SK-N-SH treated with all-trans-retinoic acid at 6 μM for 48 hours (cell line): ENCODE results near the gene UGT1A10.

Experiments used
- ATAC-seq: fragments of 200-7000 bp; cut with Tn5 transposase; 3 replicates; pipeline ENCODE4 v1.9.1; 2020; ENCODE audit warnings: mild to moderate bottlenecking, moderate library complexity
- ARNTL ChIP-seq: fragments of 450-650 bp; formaldehyde crosslinking; IDR thresholded peaks from 2 replicates; pipeline ENCODE4 v1.5.0; 2020; ENCODE audit warnings: low read depth, mild to moderate bottlenecking, moderate library complexity, borderline replicate concordance
- BACH2 ChIP-seq: fragments of 250-450 bp; sonication (Bioruptor Pico); IDR thresholded peaks from 2 replicates; pipeline ENCODE4 v1.9.0; 2021; ENCODE audit warnings: mild to moderate bottlenecking, borderline replicate concordance
- CSDC2 ChIP-seq: fragments of 250-450 bp; sonication (Bioruptor Pico); IDR thresholded peaks from 2 replicates; pipeline ENCODE4 v1.5.0; 2020; ENCODE audit warnings: mild to moderate bottlenecking, moderate library complexity
- ESRRG ChIP-seq: fragments of 250-450 bp; sonication (Bioruptor Pico); IDR thresholded peaks from 2 replicates; pipeline ENCODE4 v1.6.1; 2021; ENCODE audit warnings: mild to moderate bottlenecking
- GLIS3 ChIP-seq: fragments of 250-450 bp; sonication (Bioruptor Pico); IDR thresholded peaks from 2 replicates; pipeline ENCODE4 v1.5.0; 2020; ENCODE audit warnings: mild to moderate bottlenecking, moderate library complexity
- ISL1 ChIP-seq: fragments of 250-450 bp; sonication (Bioruptor Pico); IDR thresholded peaks from 2 replicates; pipeline ENCODE4 v2.1.2; 2022; ENCODE audit warnings: mild to moderate bottlenecking, moderate library complexity
- OSR1 ChIP-seq: fragments of 250-450 bp; sonication (Bioruptor Pico); IDR thresholded peaks from 2 replicates; pipeline ENCODE4 v1.8.0; 2022; ENCODE audit warnings: moderate library complexity, mild to moderate bottlenecking, inconsistent platforms
- PPARA ChIP-seq: fragments of 250-450 bp; sonication (Bioruptor Pico); IDR thresholded peaks from 2 replicates; pipeline ENCODE4 v1.5.0; 2020; ENCODE audit warnings: mild to moderate bottlenecking, borderline replicate concordance
- RARB ChIP-seq: fragments of 250-450 bp; sonication (Bioruptor Pico); IDR thresholded peaks from 2 replicates; pipeline ENCODE4 v1.8.0; 2021; ENCODE audit warnings: mild to moderate bottlenecking, moderate library complexity
- SNAI2 ChIP-seq: fragments of 250-450 bp; sonication (Bioruptor Pico); IDR thresholded peaks from 2 replicates; pipeline ENCODE4 v1.5.0; 2020; ENCODE audit warnings: mild to moderate bottlenecking, moderate library complexity
- TCF4 ChIP-seq: fragments of 250-450 bp; sonication (Bioruptor Pico); IDR thresholded peaks from 2 replicates; pipeline ENCODE4 v1.8.0; 2021; ENCODE audit warnings: mild to moderate bottlenecking, moderate library complexity, borderline replicate concordance
- TOX ChIP-seq: fragments of 250-450 bp; sonication (Bioruptor Pico); IDR thresholded peaks from 2 replicates; pipeline ENCODE4 v1.8.0; 2021; ENCODE audit warnings: mild to moderate bottlenecking, moderate library complexity, borderline replicate concordance
- ZC3H10 ChIP-seq: fragments of 250-450 bp; sonication (Bioruptor Pico); IDR thresholded peaks from 2 replicates; pipeline ENCODE4 v1.5.1; 2021; ENCODE audit warnings: mild to moderate bottlenecking, moderate library complexity
- ZFP3 ChIP-seq: fragments of 250-450 bp; sonication (Bioruptor Pico); IDR thresholded peaks from 2 replicates; pipeline ENCODE4 v1.5.0; 2020; ENCODE audit warnings: mild to moderate bottlenecking, moderate library complexity
- ZFP30 ChIP-seq: fragments of 450-650 bp; formaldehyde crosslinking; IDR thresholded peaks from 2 replicates; pipeline ENCODE4 v1.5.0; 2022; ENCODE audit warnings: mild to moderate bottlenecking, moderate library complexity
- ZNF565 ChIP-seq: fragments of 450-650 bp; formaldehyde crosslinking; conservative IDR thresholded peaks from 2 replicates; pipeline ENCODE4 v1.5.0; 2020; ENCODE audit warnings: low read depth, mild to moderate bottlenecking, moderate library complexity
- ZNF70 ChIP-seq: fragments of 450-650 bp; formaldehyde crosslinking; IDR thresholded peaks from 2 replicates; pipeline ENCODE4 v1.5.0; 2020; ENCODE audit warnings: mild to moderate bottlenecking, moderate library complexity
- ZNF8 ChIP-seq: fragments of 450-650 bp; formaldehyde crosslinking; IDR thresholded peaks from 2 replicates; pipeline ENCODE4 v1.5.0; 2020; ENCODE audit warnings: mild to moderate bottlenecking, moderate library complexity
- TF ChIP-seq, protein P1 (sequence below): fragments of 250-450 bp; sonication (Bioruptor Pico); IDR thresholded peaks from 2 replicates; pipeline ENCODE4 v1.8.0; 2020; ENCODE audit warnings: mild to moderate bottlenecking, moderate library complexity, borderline replicate concordance
- TF ChIP-seq, protein P2 (sequence below): fragments of 250-450 bp; sonication (Bioruptor Pico); IDR thresholded peaks from 2 replicates; pipeline ENCODE4 v1.5.1; 2020; ENCODE audit warnings: low read depth, mild to moderate bottlenecking, moderate library complexity
- TF ChIP-seq, protein P3 (sequence below): fragments of 250-450 bp; sonication (Bioruptor Pico); IDR thresholded peaks from 2 replicates; pipeline ENCODE4 v1.5.0; 2020; ENCODE audit warnings: mild to moderate bottlenecking, moderate library complexity
- TF ChIP-seq, protein P4 (sequence below): fragments of 250-450 bp; sonication (Bioruptor Pico); IDR thresholded peaks from 2 replicates; pipeline ENCODE4 v1.8.0; 2021; ENCODE audit warnings: low read depth, mild to moderate bottlenecking, moderate library complexity, borderline replicate concordance
- TF ChIP-seq, protein P5 (sequence below): fragments of 250-450 bp; sonication (Bioruptor Pico); IDR thresholded peaks from 2 replicates; pipeline ENCODE4 v1.5.1; 2021; ENCODE audit warnings: mild to moderate bottlenecking, moderate library complexity

Gene UGT1A10

DNA sequence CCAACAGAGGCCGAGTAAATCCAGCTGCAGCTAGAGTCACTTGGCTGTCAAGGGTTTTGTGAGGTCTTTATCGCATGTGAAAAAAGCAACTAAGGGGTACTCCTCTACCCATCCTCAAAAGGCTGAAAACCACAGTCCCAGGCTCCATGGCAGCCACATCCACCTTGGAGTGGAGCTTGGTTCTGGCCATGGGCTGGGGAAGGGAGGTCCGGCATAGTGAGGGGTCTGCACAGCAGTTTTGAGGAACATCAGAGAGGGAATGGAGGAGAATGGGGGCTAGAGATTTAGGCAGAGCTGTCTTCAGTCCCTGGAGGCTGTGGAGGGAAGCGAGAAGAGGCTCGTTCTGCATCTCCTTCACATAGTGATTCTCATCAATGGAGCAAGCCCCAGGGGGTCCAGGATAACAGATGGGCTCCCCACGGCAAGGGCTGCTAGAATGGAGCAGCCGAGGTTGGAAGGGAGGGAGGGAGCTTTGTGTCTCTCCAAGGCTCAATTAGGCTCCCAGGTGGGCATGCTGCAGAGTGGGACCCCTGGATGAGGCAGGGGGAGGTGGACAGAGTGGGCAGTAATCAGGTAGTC lies 162.9 kb downstream of the UGT1A10 start:
- no peak for ATAC-seq
- TF ChIP-seq ARNTL (CRISPR knock-in tag) (no peak), ESRRG (CRISPR knock-in tag) (no peak), BACH2 (CRISPR knock-in tag) (no peak), TOX (CRISPR knock-in tag) (no peak), GLIS3 (no peak), ZNF565 (CRISPR knock-in tag) (no peak), ZFP3 (CRISPR knock-in tag) (no peak), ZNF70 (CRISPR knock-in tag) (no peak), PPARA (CRISPR knock-in tag) (no peak), ISL1 (CRISPR knock-in tag) (no peak), TCF4 (no peak), ZFP30 (CRISPR knock-in tag) (no peak)
- TF ChIP-seq, protein P1, sequence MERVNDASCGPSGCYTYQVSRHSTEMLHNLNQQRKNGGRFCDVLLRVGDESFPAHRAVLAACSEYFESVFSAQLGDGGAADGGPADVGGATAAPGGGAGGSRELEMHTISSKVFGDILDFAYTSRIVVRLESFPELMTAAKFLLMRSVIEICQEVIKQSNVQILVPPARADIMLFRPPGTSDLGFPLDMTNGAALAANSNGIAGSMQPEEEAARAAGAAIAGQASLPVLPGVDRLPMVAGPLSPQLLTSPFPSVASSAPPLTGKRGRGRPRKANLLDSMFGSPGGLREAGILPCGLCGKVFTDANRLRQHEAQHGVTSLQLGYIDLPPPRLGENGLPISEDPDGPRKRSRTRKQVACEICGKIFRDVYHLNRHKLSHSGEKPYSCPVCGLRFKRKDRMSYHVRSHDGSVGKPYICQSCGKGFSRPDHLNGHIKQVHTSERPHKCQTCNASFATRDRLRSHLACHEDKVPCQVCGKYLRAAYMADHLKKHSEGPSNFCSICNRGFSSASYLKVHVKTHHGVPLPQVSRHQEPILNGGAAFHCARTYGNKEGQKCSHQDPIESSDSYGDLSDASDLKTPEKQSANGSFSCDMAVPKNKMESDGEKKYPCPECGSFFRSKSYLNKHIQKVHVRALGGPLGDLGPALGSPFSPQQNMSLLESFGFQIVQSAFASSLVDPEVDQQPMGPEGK (CRISPR knock-in tag): no peak

DNA sequence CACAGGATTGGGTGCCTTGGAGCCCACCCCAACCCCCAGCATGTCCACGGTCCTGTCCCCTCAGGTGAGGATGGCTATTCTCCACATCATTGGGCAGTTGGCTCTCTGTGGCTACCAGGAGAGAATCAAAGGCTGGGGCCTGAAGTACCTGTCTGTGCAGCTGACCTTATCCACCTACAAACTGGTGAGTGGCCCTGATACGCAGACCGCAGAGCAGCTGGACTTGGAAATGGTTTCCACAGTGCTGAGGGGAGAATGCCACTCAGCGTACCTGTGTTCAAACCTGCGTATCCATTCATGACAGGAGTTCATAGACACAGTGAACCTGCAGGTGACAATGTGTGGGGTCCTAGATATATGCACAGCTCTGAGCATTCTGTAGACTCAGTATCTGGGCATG lies 163.5 kb downstream of the UGT1A10 start:
- ATAC-seq: no peak

DNA sequence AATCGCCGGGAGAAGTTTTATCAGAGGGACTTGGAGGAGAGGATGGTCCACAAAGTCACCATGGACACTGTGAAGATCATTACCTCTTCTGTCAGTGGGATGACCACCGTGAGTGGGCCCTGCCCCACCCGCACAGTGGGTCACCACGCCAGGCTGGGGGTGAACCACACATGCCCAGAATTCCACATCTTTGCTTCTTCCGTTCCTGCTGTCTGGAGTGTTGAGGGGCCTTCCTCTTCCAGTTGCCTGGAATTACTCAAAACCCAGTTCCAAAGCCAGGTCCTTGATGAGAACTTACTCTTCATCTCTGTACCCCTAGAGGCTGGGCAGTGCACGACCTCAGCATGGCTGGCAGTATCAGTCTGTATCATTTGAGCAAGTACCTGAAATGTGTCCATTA lies 164.0 kb downstream of the UGT1A10 start:
- no peak for ATAC-seq
- TF ChIP-seq, protein P2, sequence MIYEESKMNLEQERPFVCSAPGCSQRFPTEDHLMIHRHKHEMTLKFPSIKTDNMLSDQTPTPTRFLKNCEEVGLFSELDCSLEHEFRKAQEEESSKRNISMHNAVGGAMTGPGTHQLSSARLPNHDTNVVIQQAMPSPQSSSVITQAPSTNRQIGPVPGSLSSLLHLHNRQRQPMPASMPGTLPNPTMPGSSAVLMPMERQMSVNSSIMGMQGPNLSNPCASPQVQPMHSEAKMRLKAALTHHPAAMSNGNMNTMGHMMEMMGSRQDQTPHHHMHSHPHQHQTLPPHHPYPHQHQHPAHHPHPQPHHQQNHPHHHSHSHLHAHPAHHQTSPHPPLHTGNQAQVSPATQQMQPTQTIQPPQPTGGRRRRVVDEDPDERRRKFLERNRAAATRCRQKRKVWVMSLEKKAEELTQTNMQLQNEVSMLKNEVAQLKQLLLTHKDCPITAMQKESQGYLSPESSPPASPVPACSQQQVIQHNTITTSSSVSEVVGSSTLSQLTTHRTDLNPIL: no peak
- TF ChIP-seq ESRRG (CRISPR knock-in tag) (no peak), ARNTL (CRISPR knock-in tag) (no peak), ISL1 (CRISPR knock-in tag) (no peak), GLIS3 (no peak), ZNF70 (CRISPR knock-in tag) (no peak), PPARA (CRISPR knock-in tag) (no peak), CSDC2 (CRISPR knock-in tag) (no peak), ZNF8 (CRISPR knock-in tag) (no peak), TOX (CRISPR knock-in tag) (no peak), SNAI2 (no peak)
- TF ChIP-seq, protein P3, sequence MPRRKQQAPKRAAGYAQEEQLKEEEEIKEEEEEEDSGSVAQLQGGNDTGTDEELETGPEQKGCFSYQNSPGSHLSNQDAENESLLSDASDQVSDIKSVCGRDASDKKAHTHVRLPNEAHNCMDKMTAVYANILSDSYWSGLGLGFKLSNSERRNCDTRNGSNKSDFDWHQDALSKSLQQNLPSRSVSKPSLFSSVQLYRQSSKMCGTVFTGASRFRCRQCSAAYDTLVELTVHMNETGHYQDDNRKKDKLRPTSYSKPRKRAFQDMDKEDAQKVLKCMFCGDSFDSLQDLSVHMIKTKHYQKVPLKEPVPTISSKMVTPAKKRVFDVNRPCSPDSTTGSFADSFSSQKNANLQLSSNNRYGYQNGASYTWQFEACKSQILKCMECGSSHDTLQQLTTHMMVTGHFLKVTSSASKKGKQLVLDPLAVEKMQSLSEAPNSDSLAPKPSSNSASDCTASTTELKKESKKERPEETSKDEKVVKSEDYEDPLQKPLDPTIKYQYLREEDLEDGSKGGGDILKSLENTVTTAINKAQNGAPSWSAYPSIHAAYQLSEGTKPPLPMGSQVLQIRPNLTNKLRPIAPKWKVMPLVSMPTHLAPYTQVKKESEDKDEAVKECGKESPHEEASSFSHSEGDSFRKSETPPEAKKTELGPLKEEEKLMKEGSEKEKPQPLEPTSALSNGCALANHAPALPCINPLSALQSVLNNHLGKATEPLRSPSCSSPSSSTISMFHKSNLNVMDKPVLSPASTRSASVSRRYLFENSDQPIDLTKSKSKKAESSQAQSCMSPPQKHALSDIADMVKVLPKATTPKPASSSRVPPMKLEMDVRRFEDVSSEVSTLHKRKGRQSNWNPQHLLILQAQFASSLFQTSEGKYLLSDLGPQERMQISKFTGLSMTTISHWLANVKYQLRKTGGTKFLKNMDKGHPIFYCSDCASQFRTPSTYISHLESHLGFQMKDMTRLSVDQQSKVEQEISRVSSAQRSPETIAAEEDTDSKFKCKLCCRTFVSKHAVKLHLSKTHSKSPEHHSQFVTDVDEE (CRISPR knock-in tag): no peak
- TF ChIP-seq, protein P1 (CRISPR knock-in tag): no peak

More for the DNA sequence above, 163.5 kb downstream of the UGT1A10 start:
- TF ChIP-seq RARB (no peak), ZC3H10 (CRISPR knock-in tag) (no peak), ZNF565 (CRISPR knock-in tag) (no peak), OSR1 (no peak), CSDC2 (CRISPR knock-in tag) (no peak), ZFP3 (CRISPR knock-in tag) (no peak), TCF4 (no peak)
- TF ChIP-seq, protein P4, sequence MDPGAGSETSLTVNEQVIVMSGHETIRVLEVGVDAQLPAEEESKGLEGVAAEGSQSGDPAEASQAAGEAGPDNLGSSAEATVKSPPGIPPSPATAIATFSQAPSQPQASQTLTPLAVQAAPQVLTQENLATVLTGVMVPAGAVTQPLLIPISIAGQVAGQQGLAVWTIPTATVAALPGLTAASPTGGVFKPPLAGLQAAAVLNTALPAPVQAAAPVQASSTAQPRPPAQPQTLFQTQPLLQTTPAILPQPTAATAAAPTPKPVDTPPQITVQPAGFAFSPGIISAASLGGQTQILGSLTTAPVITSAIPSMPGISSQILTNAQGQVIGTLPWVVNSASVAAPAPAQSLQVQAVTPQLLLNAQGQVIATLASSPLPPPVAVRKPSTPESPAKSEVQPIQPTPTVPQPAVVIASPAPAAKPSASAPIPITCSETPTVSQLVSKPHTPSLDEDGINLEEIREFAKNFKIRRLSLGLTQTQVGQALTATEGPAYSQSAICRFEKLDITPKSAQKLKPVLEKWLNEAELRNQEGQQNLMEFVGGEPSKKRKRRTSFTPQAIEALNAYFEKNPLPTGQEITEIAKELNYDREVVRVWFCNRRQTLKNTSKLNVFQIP (CRISPR knock-in tag): no peak
- TF ChIP-seq, protein P5, sequence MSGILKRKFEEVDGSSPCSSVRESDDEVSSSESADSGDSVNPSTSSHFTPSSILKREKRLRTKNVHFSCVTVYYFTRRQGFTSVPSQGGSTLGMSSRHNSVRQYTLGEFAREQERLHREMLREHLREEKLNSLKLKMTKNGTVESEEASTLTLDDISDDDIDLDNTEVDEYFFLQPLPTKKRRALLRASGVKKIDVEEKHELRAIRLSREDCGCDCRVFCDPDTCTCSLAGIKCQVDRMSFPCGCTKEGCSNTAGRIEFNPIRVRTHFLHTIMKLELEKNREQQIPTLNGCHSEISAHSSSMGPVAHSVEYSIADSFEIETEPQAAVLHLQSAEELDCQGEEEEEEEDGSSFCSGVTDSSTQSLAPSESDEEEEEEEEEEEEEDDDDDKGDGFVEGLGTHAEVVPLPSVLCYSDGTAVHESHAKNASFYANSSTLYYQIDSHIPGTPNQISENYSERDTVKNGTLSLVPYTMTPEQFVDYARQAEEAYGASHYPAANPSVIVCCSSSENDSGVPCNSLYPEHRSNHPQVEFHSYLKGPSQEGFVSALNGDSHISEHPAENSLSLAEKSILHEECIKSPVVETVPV: no peak
- TF ChIP-seq, protein P2: no peak
